Stomach (tissue), 9 donors: ENCODE data around the gene SLAMF7. TPM values are rescaled to one million over a fixed set of nuclear protein-coding genes. Genes with fewer than 3 reads are reported as not detected.
"Not testable (repeated sequence)": the region's sequence is repeated elsewhere in the genome, so short reads cannot be mapped to it uniquely, and the experiment has no call there.

Experiments used
- DNase-seq, 2 donors: peaks; one replicate each; pipeline versions ENCODE4 v3.0.0 to v3.0.0-alpha.2; 2013 to 2019
- H3K27ac ChIP-seq, 5 donors: fragments of 200-600 bp in 4 of 5; sonication (generic) in 4 of 5; one replicate each; pipeline ENCODE4 v1.5.1; 2013 to 2019; ENCODE audit warnings: mild to moderate bottlenecking in 1 of 5, moderate library complexity in 1 of 5
- H3K27me3 ChIP-seq, 3 donors: fragments of 200-600 bp; sonication (generic); one replicate each; pipeline ENCODE4 v1.5.1; 2017 to 2019; ENCODE audit warnings: mixed run types in 1 of 3
- H3K36me3 ChIP-seq, 4 donors: fragments of 200-600 bp; sonication (generic); 1 replicate in 3 of 4; 2 replicates in 1 of 4; pipeline ENCODE4 v1.5.1; 2016 to 2019
- H3K4me1 ChIP-seq, 4 donors: fragments of 200-600 bp; sonication (generic); one replicate each; pipeline ENCODE4 v1.5.1; 2016 to 2019
- H3K4me3 ChIP-seq, 4 donors: fragments of 200-600 bp; sonication (generic) in 3 of 4; one replicate each; pipeline ENCODE4 v1.5.1; 2016 to 2019; ENCODE audit warnings: mild to moderate bottlenecking in 1 of 4
- H3K9me3 ChIP-seq, 4 donors: fragments of 200-600 bp; sonication (generic); one replicate each; pipeline ENCODE4 v1.5.1; 2016 to 2019
- CTCF ChIP-seq, 7 experiments: fragments of 450-650 bp in 4 of 7; fragments of 200-600 bp in 3 of 7; sonication (generic) in 3 of 7; IDR thresholded peaks; one replicate each; pipeline ENCODE4 v1.5.1; 2016 to 2019; ENCODE audit warnings: antibody characterized with exemption in 7 of 7, control low read depth in 2 of 7, mild to moderate bottlenecking in 1 of 7
- EP300 ChIP-seq: sonication (generic); formaldehyde crosslinking; IDR thresholded peaks from one replicate; pipeline ENCODE4 v1.6.1; 2017; ENCODE audit warnings: antibody characterized with exemption
- POLR2A ChIP-seq, 4 donors: fragments of 450-650 bp; IDR thresholded peaks; one replicate each; pipeline ENCODE4 v1.6.1; 2016; ENCODE audit warnings: antibody characterized with exemption in 4 of 4, control low read depth in 2 of 4, mild to moderate bottlenecking in 1 of 4, moderate library complexity in 1 of 4
- POLR2AphosphoS5 ChIP-seq, 3 donors: sonication (generic); formaldehyde crosslinking; IDR thresholded peaks; one replicate each; pipeline ENCODE4 v1.6.1; 2016; ENCODE audit warnings: antibody characterized with exemption in 3 of 3
- WGBS, 5 donors: extraction: QIAGEN DNeasy Blood & Tissue Kit in 3 of 5; methylation state at CpG; one replicate each; pipeline versions ENCODE4 v1.1.5 to v1.1.7; 2013 to 2018; 5-methylcytosine and 5-hydroxymethylcytosine counted together
- intact Hi-C: fragments of 100-400 bp; cut with DNase I; formaldehyde crosslinking; loops from one replicate; pipeline ENCODE4 v1.15.1; 2023; ENCODE audit warnings: low total_unique reads
- polyA plus RNA-seq, 3 donors: library from polyadenylated mRNA; stranded (reverse); fragments of 200-250 nt; gene quantifications; one replicate each; pipeline ENCODE4 v1.2.3, GENCODE V29; 2013
- total RNA-seq, 5 donors: library from RNA; depleted of rRNA; stranded (reverse); fragments of >200 nt; gene quantifications; one replicate each; pipeline versions ENCODE4 v1.1.0 to v1.2.3, GENCODE V29; 2014 to 2016
- donor health status: healthy with polysubstance abuse.
- donor health status: Bipolar disorder and iron deficiency.
- donor health status: healthy.

SLAMF7 gene
- total and polyA plus RNA-seq, 8 donors, result 0.45 to 4.2 (median 2.0) TPM; not detected in 1

- peak; percentile 63 to 88 for DNase-seq
- no peak for TF ChIP-seq POLR2A (IDR thresholded peaks at IDR 0.05)
- TF ChIP-seq CTCF (IDR thresholded peaks at IDR 0.05), result peak in 5 of 7 experiments; percentile 48 to 80 (median 75)
- Histone ChIP-seq H3K27me3 (no peaks in the 10 kb centered on the region), H3K9me3 (no peaks in the 10 kb centered on the region), H3K36me3 (no peaks in the 10 kb centered on the region), H3K27ac (peak overlapping the region in 1 of 5 donors; percentile 65), H3K4me3 (no peak overlapping the region), H3K4me1 (peaks cover 0 to 14% (median 3%) of the 10 kb centered on the region in 4 donors)
- WGBS, 5 donors, result 7 to 11% (median 10%) methylated on average over 8 of the region's 8 CpGs
- intact Hi-C loops, result loop anchor here (10.0 kb wide), 1 partner anchor 98 kb away; no protein-coding TSS in a partner anchor
Observed at GRCh38 chr1:160726498-160727315, 12.3 kb upstream of the SLAMF7 start.

- no peak for DNase-seq
- TF ChIP-seq CTCF (IDR thresholded peaks at IDR 0.05), result no peak
- TF ChIP-seq POLR2AphosphoS5 (IDR thresholded peaks at IDR 0.05), result no peak
- TF ChIP-seq EP300, result no peak
- TF ChIP-seq POLR2A (IDR thresholded peaks at IDR 0.05), result no peak
- Histone ChIP-seq H3K27me3 (no peaks in the 10 kb centered on the region), H3K27ac (no peak overlapping the region), H3K4me1 (peaks cover 0 to 14% (median 3%) of the 10 kb centered on the region in 4 donors), H3K36me3 (no peaks in the 10 kb centered on the region), H3K4me3 (no peak overlapping the region), H3K9me3 (no peaks in the 10 kb centered on the region)
- intact Hi-C loops, result loop anchor here (10.0 kb wide), 1 partner anchor 98 kb away; no protein-coding TSS in a partner anchor
Observed at GRCh38 chr1:160727316-160727640, 11.8 kb upstream of the SLAMF7 start.

- H3K4me1 ChIP-seq, H3K27me3 ChIP-seq, H3K9me3 ChIP-seq, intact Hi-C loops, H3K36me3 ChIP-seq, H3K27ac ChIP-seq, H3K4me3 ChIP-seq, DNase-seq: not testable (repeated sequence)
- 67 to 87% (median 84%) methylated on average over 2 of the region's 2 CpGs for WGBS, 5 donors
Observed at GRCh38 chr1:160731564-160731963, 7.5 kb upstream of the SLAMF7 start.

GRCh38 chr1:160731990-160732389, 7.1 kb upstream of the SLAMF7 start:
- Histone ChIP-seq H3K27ac (no peak overlapping the region), H3K4me3 (no peak overlapping the region), H3K27me3 (no peaks in the 10 kb centered on the region), H3K9me3 (peaks cover 0 to 7% (median under 1%) of the 10 kb centered on the region in 4 donors), H3K36me3 (no peaks in the 10 kb centered on the region), H3K4me1 (peaks cover 0 to 4% (median 0%) of the 10 kb centered on the region in 4 donors)
- TF ChIP-seq EP300, result no peak
- no peak for TF ChIP-seq POLR2A (IDR thresholded peaks at IDR 0.05)
- no peak for DNase-seq
- WGBS, 5 donors, result 71 to 82% (median 74%) methylated on average over 1 of the region's 1 CpG
- intact Hi-C loops, result no loop called here

- no peaks in the 10 kb centered on the region for H3K4me1 ChIP-seq
- no peaks in the 10 kb centered on the region for H3K27me3 ChIP-seq
- peaks cover 0 to 13% (median 2%) of the 10 kb centered on the region in 4 donors for H3K9me3 ChIP-seq
- no peak overlapping the region for H3K27ac ChIP-seq
- no peak for DNase-seq
- H3K36me3 ChIP-seq, result no peaks in the 10 kb centered on the region
- H3K4me3 ChIP-seq, result no peak overlapping the region
- intact Hi-C loops, result no loop called here
- no peak for TF ChIP-seq CTCF (IDR thresholded peaks at IDR 0.05)
- no peak for TF ChIP-seq POLR2A (IDR thresholded peaks at IDR 0.05)
- no peak for TF ChIP-seq EP300
- no peak for TF ChIP-seq POLR2AphosphoS5 (IDR thresholded peaks at IDR 0.05)
Observed at GRCh38 chr1:160733898-160734297, 5.1 kb upstream of the SLAMF7 start.
